OCI-LY3 (cell line): ENCODE measurements around the gene TPSD1.

ENCODE experiments used
- H2AFZ ChIP-seq: fragments of 200-600, 300-600 bp; shearing (Covaris generic); 2 replicates; pipeline ENCODE4 v1.6.0; 2014; ENCODE audit warnings: antibody characterized with exemption, low read depth, low read length
- H3K27ac ChIP-seq: fragments of 200-600, 300-600 bp; sonication (generic); 2 replicates; pipeline ENCODE4 v1.5.1; 2014; ENCODE audit warnings: mild to moderate bottlenecking, low read length, moderate library complexity, mixed read lengths
- H3K27me3 ChIP-seq: fragments of 200-600, 300-600 bp; sonication (generic); 2 replicates; pipeline ENCODE4 v1.6.1; 2014; ENCODE audit warnings: low read depth, low read length, mixed read lengths
- H3K36me3 ChIP-seq: fragments of 200-600, 300-600 bp; sonication (generic); replicated peaks from 2 replicates; pipeline ENCODE3; 2014; ENCODE audit warnings: low read depth, low read length, mixed read lengths
- H3K4me1 ChIP-seq: fragments of 300-600, 200-600 bp; sonication (generic); 2 replicates; pipeline ENCODE4 v1.6.1; 2014; ENCODE audit warnings: low read length, mixed read lengths
- H3K4me2 ChIP-seq: fragments of 200-600, 300-600 bp; sonication (generic); 2 replicates; pipeline ENCODE4 v1.6.1; 2014; ENCODE audit warnings: low read length, mixed read lengths
- H3K4me3 ChIP-seq: fragments of 300-600, 200-600 bp; sonication (generic); 2 replicates; pipeline ENCODE4 v1.5.1; 2014; ENCODE audit warnings: antibody characterized with exemption, mild to moderate bottlenecking, low read length, moderate library complexity
- H3K79me2 ChIP-seq: fragments of 300-600, 200-600 bp; shearing (Covaris generic); 2 replicates; pipeline ENCODE4 v1.6.1; 2014; ENCODE audit warnings: mild to moderate bottlenecking, low read length, mixed read lengths
- H3K9ac ChIP-seq: fragments of 300-600, 200-600 bp; shearing (Covaris generic); 2 replicates; pipeline ENCODE4 v1.6.0; 2014; ENCODE audit warnings: mild to moderate bottlenecking, low read length, moderate library complexity
- H3K9me3 ChIP-seq: fragments of 200-600, 300-600 bp; shearing (Covaris generic); 2 replicates; pipeline ENCODE4 v1.6.1; 2014; ENCODE audit warnings: low read length, mixed read lengths; ENCODE audit not compliant: insufficient read depth
- H4K20me1 ChIP-seq: fragments of 200-600, 300-600 bp; sonication (generic); 2 replicates; pipeline ENCODE4 v1.6.1; 2016; ENCODE audit warnings: low read length, mixed read lengths; ENCODE audit not compliant: insufficient read depth
- EZH2phosphoT487 ChIP-seq: fragments of 200-600 bp; shearing (Covaris generic); IDR thresholded peaks from 2 replicates; pipeline ENCODE4 v1.6.1; 2018; ENCODE audit warnings: antibody characterized with exemption, mixed run types, low read depth
- TF ChIP-seq, protein P1 (sequence below): fragments of 200-600, 300-600 bp; sonication (generic); IDR thresholded peaks from 2 replicates; pipeline ENCODE4 v1.5.1; 2014; ENCODE audit warnings: antibody characterized with exemption, low read length, low read depth

TPSD1 gene

GRCh38 chr16:1216681-1217400 lies 39.0 kb upstream of the TPSD1 start:
- no peak for TF ChIP-seq EZH2phosphoT487
- TF ChIP-seq, protein P1, sequence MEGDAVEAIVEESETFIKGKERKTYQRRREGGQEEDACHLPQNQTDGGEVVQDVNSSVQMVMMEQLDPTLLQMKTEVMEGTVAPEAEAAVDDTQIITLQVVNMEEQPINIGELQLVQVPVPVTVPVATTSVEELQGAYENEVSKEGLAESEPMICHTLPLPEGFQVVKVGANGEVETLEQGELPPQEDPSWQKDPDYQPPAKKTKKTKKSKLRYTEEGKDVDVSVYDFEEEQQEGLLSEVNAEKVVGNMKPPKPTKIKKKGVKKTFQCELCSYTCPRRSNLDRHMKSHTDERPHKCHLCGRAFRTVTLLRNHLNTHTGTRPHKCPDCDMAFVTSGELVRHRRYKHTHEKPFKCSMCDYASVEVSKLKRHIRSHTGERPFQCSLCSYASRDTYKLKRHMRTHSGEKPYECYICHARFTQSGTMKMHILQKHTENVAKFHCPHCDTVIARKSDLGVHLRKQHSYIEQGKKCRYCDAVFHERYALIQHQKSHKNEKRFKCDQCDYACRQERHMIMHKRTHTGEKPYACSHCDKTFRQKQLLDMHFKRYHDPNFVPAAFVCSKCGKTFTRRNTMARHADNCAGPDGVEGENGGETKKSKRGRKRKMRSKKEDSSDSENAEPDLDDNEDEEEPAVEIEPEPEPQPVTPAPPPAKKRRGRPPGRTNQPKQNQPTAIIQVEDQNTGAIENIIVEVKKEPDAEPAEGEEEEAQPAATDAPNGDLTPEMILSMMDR = no peak
- H3K79me2 ChIP-seq = no peaks in the 10 kb centered on the region
- H3K36me3 ChIP-seq = no peaks in the 10 kb centered on the region
- no peaks in the 10 kb centered on the region for H3K27me3 ChIP-seq
- H3K9ac ChIP-seq = no peak overlapping the region
- H4K20me1 ChIP-seq = no peaks in the 10 kb centered on the region
- no peaks in the 10 kb centered on the region for H3K4me1 ChIP-seq
- no peak overlapping the region for H3K27ac ChIP-seq
- no peak overlapping the region for H3K4me2 ChIP-seq
- no peaks in the 10 kb centered on the region for H3K9me3 ChIP-seq
- no peak overlapping the region for H3K4me3 ChIP-seq
- H2AFZ ChIP-seq = no peak overlapping the region

GRCh38 chr16:1217526-1217925 lies 38.3 kb upstream of the TPSD1 start:
- no peaks in the 10 kb centered on the region for H3K27me3 ChIP-seq
- H3K9me3 ChIP-seq = no peaks in the 10 kb centered on the region
- no peak overlapping the region for H3K4me2 ChIP-seq
- no peak overlapping the region for H3K4me3 ChIP-seq
- H2AFZ ChIP-seq = no peak overlapping the region
- no peaks in the 10 kb centered on the region for H3K79me2 ChIP-seq
- no peak overlapping the region for H3K27ac ChIP-seq
- TF ChIP-seq, protein P1 = no peak
- TF ChIP-seq EZH2phosphoT487 = no peak
- no peaks in the 10 kb centered on the region for H3K36me3 ChIP-seq
- no peak overlapping the region for H3K9ac ChIP-seq
- H4K20me1 ChIP-seq = no peaks in the 10 kb centered on the region
- no peaks in the 10 kb centered on the region for H3K4me1 ChIP-seq

GRCh38 chr16:1218061-1218929 lies 37.6 kb upstream of the TPSD1 start:
- Histone ChIP-seq H3K4me2 (no peak overlapping the region), H4K20me1 (no peaks in the 10 kb centered on the region), H3K9me3 (no peaks in the 10 kb centered on the region), H2AFZ (no peak overlapping the region), H3K36me3 (no peaks in the 10 kb centered on the region), H3K27ac (no peak overlapping the region), H3K79me2 (no peaks in the 10 kb centered on the region), H3K4me1 (no peaks in the 10 kb centered on the region), H3K4me3 (no peak overlapping the region), H3K9ac (no peak overlapping the region), H3K27me3 (no peaks in the 10 kb centered on the region)
- no peak for TF ChIP-seq EZH2phosphoT487
- TF ChIP-seq, protein P1 = no peak

GRCh38 chr16:1218930-1219611 lies 36.8 kb upstream of the TPSD1 start:
- Histone ChIP-seq H3K36me3 (no peaks in the 10 kb centered on the region), H3K4me2 (no peak overlapping the region), H3K9ac (no peak overlapping the region), H3K4me3 (no peak overlapping the region), H2AFZ (no peak overlapping the region), H3K9me3 (no peaks in the 10 kb centered on the region), H3K27ac (no peak overlapping the region), H3K4me1 (no peaks in the 10 kb centered on the region), H3K27me3 (no peaks in the 10 kb centered on the region), H3K79me2 (no peaks in the 10 kb centered on the region), H4K20me1 (no peaks in the 10 kb centered on the region)
- TF ChIP-seq, protein P1 = no peak
- TF ChIP-seq EZH2phosphoT487 = no peak
